ENCODE measurements around the gene PAX9. TPM values are rescaled to one million over a fixed set of nuclear protein-coding genes. Genes with fewer than 3 reads are reported as not detected.

PAX9 gene
- total RNA-seq, 4 donors from 2014 or later, result 0.26 to 0.98 (median 0.29) TPM; not detected in 1

DNA sequence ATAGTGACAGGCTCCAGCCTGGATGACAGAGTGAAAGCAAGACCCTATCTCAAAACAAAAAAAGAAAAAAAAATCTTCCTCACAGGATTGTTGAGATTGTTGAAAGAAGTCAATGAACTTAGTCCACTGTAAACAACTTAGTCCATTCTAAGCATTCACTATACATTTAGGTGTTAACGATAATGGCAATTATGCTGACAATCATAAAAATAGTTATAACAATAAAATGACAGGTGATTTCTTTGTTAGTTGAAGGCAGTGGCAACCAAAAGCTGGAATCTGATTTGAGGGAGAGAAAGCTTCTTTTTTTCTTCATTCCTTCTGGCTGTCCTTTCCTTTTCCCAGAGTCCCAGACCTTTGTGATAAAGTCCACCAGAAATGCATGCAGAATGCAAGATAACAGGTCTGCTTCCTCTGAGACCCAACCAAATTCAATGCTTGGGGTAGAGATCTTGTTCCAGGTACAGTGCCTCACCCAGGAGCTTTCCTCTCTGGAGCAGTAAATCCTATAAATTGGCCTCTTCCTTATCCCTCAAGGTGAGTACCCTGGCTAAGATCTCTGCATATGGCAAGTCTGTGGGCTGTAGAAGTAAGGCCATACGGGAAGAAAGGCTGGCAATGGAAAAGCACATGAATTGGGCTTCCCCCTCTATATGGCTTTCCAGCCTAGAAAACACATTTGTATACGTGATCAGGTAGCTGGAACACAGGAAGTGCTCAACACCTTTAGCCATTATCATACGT, 52.5 kb downstream of the PAX9 start:
- intact Hi-C loops (cut with DNase I; ENCODE audit: low total_unique reads), result no loop called here
- Histone ChIP-seq H3K27ac (no peak overlapping the region), H3K36me3 (no peaks in the 10 kb centered on the region), H3K4me3 (no peak overlapping the region), H3K4me1 (no peaks in the 10 kb centered on the region), H3K27me3 (no peaks in the 10 kb centered on the region), H3K9me3 (no peaks in the 10 kb centered on the region)
- no peak for DNase-seq
- TF ChIP-seq, protein P1, sequence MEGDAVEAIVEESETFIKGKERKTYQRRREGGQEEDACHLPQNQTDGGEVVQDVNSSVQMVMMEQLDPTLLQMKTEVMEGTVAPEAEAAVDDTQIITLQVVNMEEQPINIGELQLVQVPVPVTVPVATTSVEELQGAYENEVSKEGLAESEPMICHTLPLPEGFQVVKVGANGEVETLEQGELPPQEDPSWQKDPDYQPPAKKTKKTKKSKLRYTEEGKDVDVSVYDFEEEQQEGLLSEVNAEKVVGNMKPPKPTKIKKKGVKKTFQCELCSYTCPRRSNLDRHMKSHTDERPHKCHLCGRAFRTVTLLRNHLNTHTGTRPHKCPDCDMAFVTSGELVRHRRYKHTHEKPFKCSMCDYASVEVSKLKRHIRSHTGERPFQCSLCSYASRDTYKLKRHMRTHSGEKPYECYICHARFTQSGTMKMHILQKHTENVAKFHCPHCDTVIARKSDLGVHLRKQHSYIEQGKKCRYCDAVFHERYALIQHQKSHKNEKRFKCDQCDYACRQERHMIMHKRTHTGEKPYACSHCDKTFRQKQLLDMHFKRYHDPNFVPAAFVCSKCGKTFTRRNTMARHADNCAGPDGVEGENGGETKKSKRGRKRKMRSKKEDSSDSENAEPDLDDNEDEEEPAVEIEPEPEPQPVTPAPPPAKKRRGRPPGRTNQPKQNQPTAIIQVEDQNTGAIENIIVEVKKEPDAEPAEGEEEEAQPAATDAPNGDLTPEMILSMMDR (IDR thresholded peaks at IDR 0.05), result no peak
- no peak for TF ChIP-seq POLR2A (IDR thresholded peaks at IDR 0.05)

DNA sequence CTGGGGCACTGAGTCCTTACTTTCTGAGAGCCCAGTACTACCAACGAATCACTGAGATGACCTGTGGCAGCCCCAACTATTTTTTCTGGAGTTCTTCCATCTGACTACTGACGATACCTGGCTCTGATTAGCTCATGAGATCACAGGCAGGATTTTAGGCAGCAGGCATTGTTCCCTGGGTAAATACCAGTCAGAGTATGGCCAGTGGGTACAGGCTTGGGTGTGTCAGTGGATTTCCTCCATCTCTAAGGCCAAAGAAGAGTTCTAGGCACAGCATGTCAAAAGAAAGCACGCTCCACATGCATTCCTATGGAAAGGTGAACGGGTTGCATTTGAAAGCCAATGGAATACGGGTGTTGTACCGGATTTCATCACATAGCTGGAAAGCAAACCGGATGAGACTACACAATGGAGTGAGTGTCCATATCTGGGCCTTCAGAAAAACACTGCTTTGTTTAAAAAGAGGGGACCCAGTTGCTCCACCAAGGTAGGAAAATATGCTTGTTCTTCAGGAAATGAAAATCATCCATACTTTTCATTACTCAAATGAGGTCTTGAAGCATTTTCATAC, 55.0 kb downstream of the PAX9 start:
- H3K4me1 ChIP-seq, result no peaks in the 10 kb centered on the region
- no peak for DNase-seq

DNA sequence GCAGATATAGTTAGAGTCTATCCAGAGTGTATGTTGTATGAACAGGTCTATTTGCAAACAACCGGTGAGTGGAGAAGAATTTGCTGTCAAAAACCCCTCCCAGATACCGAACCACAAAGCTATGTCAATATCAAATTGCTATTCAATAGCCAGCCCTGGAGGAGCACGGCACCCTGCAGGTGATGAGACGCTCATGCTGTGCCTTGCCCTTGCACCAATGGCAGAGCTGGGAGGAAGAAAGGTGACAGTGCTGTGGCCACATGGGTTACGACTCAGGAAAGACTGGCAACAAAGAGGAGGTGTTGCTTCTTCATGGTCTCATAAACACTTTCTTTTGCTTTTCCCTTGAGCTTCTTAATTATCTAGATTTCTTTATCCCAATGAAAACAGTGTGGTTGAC, 55.7 kb downstream of the PAX9 start:
- intact Hi-C loops (cut with DNase I; ENCODE audit: low total_unique reads), result no loop called here
- Histone ChIP-seq H3K36me3 (no peaks in the 10 kb centered on the region), H3K9me3 (no peaks in the 10 kb centered on the region), H3K27me3 (no peaks in the 10 kb centered on the region), H3K4me3 (no peak overlapping the region), H3K4me1 (no peaks in the 10 kb centered on the region), H3K27ac (no peak overlapping the region)
- TF ChIP-seq POLR2A (IDR thresholded peaks at IDR 0.05), result no peak
- TF ChIP-seq, protein P1 (IDR thresholded peaks at IDR 0.05), result no peak
- no peak for DNase-seq

More for the DNA sequence above, 55.0 kb downstream of the PAX9 start:
- TF ChIP-seq, protein P1 (IDR thresholded peaks at IDR 0.05), result no peak
- no peak for TF ChIP-seq POLR2A (IDR thresholded peaks at IDR 0.05)
- Histone ChIP-seq H3K36me3 (no peaks in the 10 kb centered on the region), H3K4me3 (no peak overlapping the region), H3K27me3 (no peaks in the 10 kb centered on the region), H3K9me3 (no peaks in the 10 kb centered on the region), H3K27ac (no peak overlapping the region)
- intact Hi-C loops (cut with DNase I; ENCODE audit: low total_unique reads), result no loop called here

DNA sequence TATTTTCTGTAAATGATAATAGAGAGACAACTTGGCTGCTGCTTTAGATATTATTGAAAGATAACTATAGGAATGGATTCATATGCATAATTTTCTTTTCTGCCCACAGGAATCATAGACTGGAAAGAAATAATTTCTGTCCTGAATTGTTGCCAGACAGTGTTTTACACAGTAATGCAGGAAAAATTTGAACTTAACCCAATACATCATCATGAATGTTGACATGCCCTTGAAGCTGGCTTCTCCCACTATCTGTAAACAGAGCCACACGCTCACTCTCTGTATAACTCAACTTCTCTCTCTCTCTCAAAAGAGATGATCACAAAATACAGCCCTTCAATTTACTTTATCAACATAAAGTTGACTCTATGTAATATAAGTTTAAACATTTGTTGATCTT, 56.6 kb downstream of the PAX9 start:
- intact Hi-C loops (cut with DNase I; ENCODE audit: low total_unique reads), result no loop called here

DNA sequence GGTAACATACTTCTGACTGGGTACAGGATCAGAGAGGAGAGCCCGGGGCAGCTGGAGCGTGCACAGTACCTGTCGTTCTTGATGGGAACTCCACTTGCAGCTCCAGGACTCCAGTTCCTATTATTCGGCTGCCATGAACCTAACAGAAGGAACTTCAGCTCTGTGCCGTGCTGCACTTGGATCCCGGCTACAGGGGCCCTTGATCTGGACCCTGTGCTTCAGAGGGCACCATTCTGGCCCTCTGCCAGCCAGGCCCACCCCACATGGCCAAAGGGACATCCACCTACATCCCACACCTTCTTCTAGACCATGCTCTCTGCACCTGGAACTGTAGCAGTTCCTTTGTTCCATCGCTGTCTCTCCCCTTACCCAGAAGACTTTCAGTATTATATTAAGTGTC, 58.2 kb downstream of the PAX9 start:
- no peak overlapping the region for H3K27ac ChIP-seq
- H3K4me1 ChIP-seq, result no peaks in the 10 kb centered on the region
- no peaks in the 10 kb centered on the region for H3K36me3 ChIP-seq
- H3K4me3 ChIP-seq, result no peak overlapping the region
- H3K9me3 ChIP-seq, result no peaks in the 10 kb centered on the region
- intact Hi-C loops (cut with DNase I; ENCODE audit: low total_unique reads), result no loop called here
- H3K27me3 ChIP-seq, result no peaks in the 10 kb centered on the region
- no peak for DNase-seq
- TF ChIP-seq POLR2A (IDR thresholded peaks at IDR 0.05), result no peak
- TF ChIP-seq, protein P1 (IDR thresholded peaks at IDR 0.05), result no peak

More for the DNA sequence above, 56.6 kb downstream of the PAX9 start:
- H3K4me3 ChIP-seq, result no peak overlapping the region
- no peaks in the 10 kb centered on the region for H3K4me1 ChIP-seq
- no peaks in the 10 kb centered on the region for H3K9me3 ChIP-seq
- no peaks in the 10 kb centered on the region for H3K36me3 ChIP-seq
- no peaks in the 10 kb centered on the region for H3K27me3 ChIP-seq
- DNase-seq, result no peak
- no peak overlapping the region for H3K27ac ChIP-seq
- no peak for TF ChIP-seq POLR2A (IDR thresholded peaks at IDR 0.05)
- TF ChIP-seq, protein P1 (IDR thresholded peaks at IDR 0.05), result no peak

All from uterus (tissue), 4 donors.